ENCODE data around the gene PROB1.
A peak's percentile ranks its signal among the peaks of the same experiment; 100 is the strongest.

The PROB1 gene

GRCh38 chr5:139341689-139342422, 53.0 kb downstream of the PROB1 start, which contains the start of gene PAIP2:
TSS of gene PAIP2 (plus strand) at chr5:139341854. CDS start at chr5:139363785, 21,931 bp downstream.
- peak; percentile 98 for DNase-seq (ENCODE audit: low spot score)

DNA sequence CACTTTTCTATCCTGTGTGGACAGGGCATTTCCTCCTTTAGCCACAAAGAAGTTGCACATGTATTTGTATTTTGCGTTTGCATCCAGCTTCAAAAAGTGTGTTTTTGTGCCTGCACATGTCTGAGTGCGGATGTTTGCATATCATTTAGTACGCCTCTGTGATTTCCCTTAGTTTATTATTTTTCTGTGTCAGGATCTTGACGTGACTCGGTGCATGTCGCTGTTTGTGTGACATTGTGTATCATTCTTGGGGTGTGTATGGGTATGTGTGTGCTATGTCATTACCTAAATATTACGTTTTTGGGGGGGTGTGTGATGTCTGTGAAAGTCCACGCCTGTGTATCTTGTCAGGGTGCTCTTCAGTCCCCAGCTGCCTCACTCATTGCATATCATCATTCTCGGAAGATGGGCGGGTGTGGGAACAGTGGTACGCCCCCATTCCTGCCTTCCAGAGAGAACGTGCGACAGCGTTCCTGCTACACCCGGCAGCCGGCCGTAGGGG, 53.7 kb downstream of the PROB1 start:
- DNase-seq (ENCODE audit: low spot score), result no peak
